Left lobe of liver (tissue), 2 donors: ENCODE measurements around the gene NTMT1. TPM values are rescaled to one million over a fixed set of nuclear protein-coding genes. Genes with fewer than 3 reads are reported as not detected.
"Not testable (repeated sequence)": the region's sequence is repeated elsewhere in the genome, so short reads cannot be mapped to it uniquely, and the experiment has no call there.

Source experiments
- ATAC-seq: fragments of 200-7000 bp; cut with Tn5 transposase; one replicate; pipeline ENCODE4 v1.9.1; 2020; ENCODE audit warnings: mild to moderate bottlenecking, moderate library complexity
- DNase-seq: peaks from one replicate; pipeline ENCODE4 v3.0.0-alpha.2; 2020; ENCODE audit warnings: low spot score
- total RNA-seq: library from RNA; stranded (reverse); gene quantifications from one replicate; pipeline ENCODE4 v1.2.1, GENCODE V29; 2021
- donor health status: DM: no; HTN: no; CAD: no; lungs with moderate emphysema.
- donor health status: DM: no; HTN: yes; CAD: no.

The NTMT1 gene
- total RNA-seq, 1 donor from 2014 or later = 19.9 TPM

- ATAC-seq (no peak), DNase-seq (no peak)
These were observed 7.9 kb downstream of the NTMT1 start for GRCh38 chr9:129633848-129634247.

- DNase-seq = no peak
- ATAC-seq = no peak
These were observed 9.4 kb downstream of the NTMT1 start for GRCh38 chr9:129635099-129636065.

- not testable (repeated sequence) for ATAC-seq, DNase-seq
These were observed 10.4 kb downstream of the NTMT1 start for GRCh38 chr9:129636343-129636742.

- DNase-seq = no peak
- no peak for ATAC-seq
These were observed 11.1 kb downstream of the NTMT1 start for GRCh38 chr9:129637102-129637501.

- no peak for DNase-seq
- ATAC-seq = no peak
These were observed 11.9 kb downstream of the NTMT1 start for GRCh38 chr9:129637673-129638439.

- DNase-seq (no peak), ATAC-seq (no peak)
These were observed 13.2 kb downstream of the NTMT1 start for GRCh38 chr9:129639034-129639630.

- no peak for ATAC-seq
- no peak for DNase-seq
These were observed 13.8 kb downstream of the NTMT1 start for GRCh38 chr9:129639756-129640085.

- DNase-seq (no peak), ATAC-seq (no peak)
These were observed 14.3 kb downstream of the NTMT1 start for GRCh38 chr9:129640086-129640870.

- ATAC-seq (no peak), DNase-seq (no peak)
These were observed 15.1 kb downstream of the NTMT1 start for GRCh38 chr9:129640871-129641749.

GRCh38 chr9:129641750-129642585 is 16.0 kb downstream of the NTMT1 start, which contains the start of gene ASB6:
Gene ASB6 (minus strand): TSS chr9:129642151. CDS start chr9:129641999, 152 bp downstream.
- peak; percentile 93 for ATAC-seq
- DNase-seq = peak; percentile 99

- ATAC-seq = no peak
- no peak for DNase-seq
These were observed 17.7 kb downstream of the NTMT1 start for GRCh38 chr9:129643706-129644105.

GRCh38 chr9:129644365-129644764 is 18.4 kb downstream of the NTMT1 start:
- ATAC-seq = no peak
- DNase-seq = no peak

- ATAC-seq (no peak), DNase-seq (no peak)
These were observed 18.9 kb downstream of the NTMT1 start for GRCh38 chr9:129644902-129645301.

- no peak for DNase-seq
- no peak for ATAC-seq
These were observed 20.3 kb downstream of the NTMT1 start for GRCh38 chr9:129646252-129646651.

GRCh38 chr9:129646654-129647053 is 20.7 kb downstream of the NTMT1 start:
- ATAC-seq = no peak
- DNase-seq = no peak

GRCh38 chr9:129647635-129648034 is 21.7 kb downstream of the NTMT1 start:
- no peak for DNase-seq
- ATAC-seq = no peak

- DNase-seq (no peak), ATAC-seq (no peak)
These were observed 22.3 kb downstream of the NTMT1 start for GRCh38 chr9:129648092-129648763.

GRCh38 chr9:129648764-129649115 is 22.8 kb downstream of the NTMT1 start:
- ATAC-seq (no peak), DNase-seq (no peak)
